GM12892 (cell line): Measurements from ENCODE around the gene CHST9.

Source experiments
- POLR2AphosphoS5 ChIP-seq: IDR thresholded peaks from 2 replicates; pipeline ENCODE4 v1.6.1; 2011; ENCODE audit warnings: low read depth, low read length, control low read depth
- TAF1 ChIP-seq: IDR thresholded peaks from 2 replicates; pipeline ENCODE4 v1.6.1; 2011; ENCODE audit warnings: low read depth, mild to moderate bottlenecking, control low read depth, low read length, borderline replicate concordance

DNA sequence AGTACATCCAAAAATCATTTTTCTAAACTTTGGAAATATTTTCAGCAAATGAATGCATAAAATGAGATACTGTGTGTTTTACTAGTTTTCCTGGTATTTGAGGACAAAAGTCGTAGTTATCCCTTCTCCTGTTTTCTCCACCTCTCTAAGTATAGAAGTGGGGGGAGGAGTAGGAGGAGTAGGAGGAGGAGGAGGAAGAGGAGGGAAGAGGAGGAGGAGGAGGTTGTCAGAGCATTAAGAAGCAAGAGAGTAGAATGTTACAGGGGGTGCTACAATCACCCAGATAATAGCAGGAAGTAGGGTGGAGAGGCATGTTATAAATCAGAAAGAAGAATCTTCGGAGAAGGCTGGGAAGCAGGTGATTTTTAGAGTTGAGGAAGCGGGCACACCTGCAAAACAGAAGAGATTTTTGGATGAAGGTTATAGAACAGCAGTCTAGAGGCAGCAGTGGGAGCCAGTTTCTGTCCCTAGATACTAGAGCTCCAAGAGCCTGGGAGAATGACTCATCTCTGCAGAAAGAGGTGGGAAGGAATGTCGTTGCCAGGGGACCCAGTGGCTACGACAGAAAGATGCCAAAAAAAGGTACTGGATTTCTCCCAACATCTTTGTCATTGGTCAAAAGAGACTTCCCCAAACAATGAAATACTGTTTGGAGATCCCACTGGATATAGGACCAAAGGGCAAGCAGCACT, 275.4 kb downstream of the CHST9 start:
- TF ChIP-seq POLR2AphosphoS5: no peak
- TF ChIP-seq TAF1: no peak
